ENCODE data around the gene DDA1. TPM values are rescaled to one million over a fixed set of nuclear protein-coding genes. Genes with fewer than 3 reads are reported as not detected.

Gene DDA1
- total and polyA plus RNA-seq, 10 donors, result 10.5 to 42.2 (median 23.5) TPM

DNA sequence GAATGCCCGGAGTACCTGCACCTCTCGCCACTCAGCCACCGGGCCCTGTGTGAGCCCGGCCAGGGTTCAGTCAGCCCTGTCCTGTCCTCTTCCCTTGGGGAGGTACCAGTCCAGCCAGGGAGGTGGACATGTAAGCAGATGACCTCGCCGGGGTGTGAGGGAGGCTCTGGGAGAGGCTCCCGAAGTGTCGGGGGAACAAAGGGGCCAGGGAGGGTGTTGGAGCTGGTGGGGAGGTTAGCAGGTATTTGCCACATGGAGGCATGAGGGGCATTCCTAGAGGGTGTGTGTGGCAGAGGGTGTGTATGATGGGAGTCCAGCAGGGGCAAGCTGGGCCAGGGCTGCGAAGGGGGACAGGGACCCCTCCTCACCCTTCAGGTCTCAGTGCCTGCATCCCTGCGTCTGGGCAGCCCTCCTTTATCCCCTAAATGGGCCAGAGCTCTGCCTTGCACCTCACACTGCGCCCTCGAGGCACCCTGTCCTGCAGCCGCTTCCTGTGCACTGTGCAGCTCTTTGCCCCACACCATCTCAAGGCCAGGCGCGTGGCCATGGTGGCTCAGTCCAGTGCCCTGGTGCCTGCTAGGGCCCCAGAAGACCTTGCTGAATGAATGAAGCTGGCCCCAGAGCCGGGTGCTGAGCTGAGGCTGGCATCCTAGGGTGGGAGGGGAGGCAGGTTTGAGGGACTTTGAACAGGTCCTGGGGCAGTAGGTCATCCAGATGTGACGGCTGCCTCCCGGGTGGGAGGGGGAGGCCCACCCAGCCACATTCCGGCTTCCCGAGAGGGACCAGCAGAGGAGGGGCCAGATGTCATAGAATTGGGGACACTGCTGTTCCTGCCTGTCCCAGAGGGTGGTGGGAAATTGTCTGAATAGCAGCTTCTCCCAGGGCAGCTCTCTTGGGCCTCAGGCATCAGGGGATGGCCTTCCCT is 3.1 kb downstream of the DDA1 start:
- Histone ChIP-seq H3K9me3 (no peaks in the 10 kb centered on the region), H3K4me1 (peaks cover 11 to 55% (median 33%) of the 10 kb centered on the region in 6 donors), H3K4me3 (no peak overlapping the region), H3K27ac (no peak overlapping the region), H3K36me3 (peaks cover 0 to 64% (median 29%) of the 10 kb centered on the region in 6 donors), H3K27me3 (replicated peaks in 1 of 7) (no peaks in the 10 kb centered on the region)
- TF ChIP-seq POLR2AphosphoS5 (IDR thresholded peaks at IDR 0.05), result peak in 1 of 3 donors; percentile 21
- no peak for TF ChIP-seq CTCF (IDR thresholded peaks at IDR 0.05 in 8 of 11, conservative IDR thresholded peaks at IDR 0.05 in 3 of 11)
- TF ChIP-seq POLR2A (IDR thresholded peaks at IDR 0.05), result no peak
- intact Hi-C loops (cut with DNase I; ENCODE audit: low total_unique reads), result no loop called here
- no peak for DNase-seq
- WGBS, 5 donors, result 86 to 93% (median 91%) methylated on average over 14 to 20 of the region's 20 CpGs

DNA sequence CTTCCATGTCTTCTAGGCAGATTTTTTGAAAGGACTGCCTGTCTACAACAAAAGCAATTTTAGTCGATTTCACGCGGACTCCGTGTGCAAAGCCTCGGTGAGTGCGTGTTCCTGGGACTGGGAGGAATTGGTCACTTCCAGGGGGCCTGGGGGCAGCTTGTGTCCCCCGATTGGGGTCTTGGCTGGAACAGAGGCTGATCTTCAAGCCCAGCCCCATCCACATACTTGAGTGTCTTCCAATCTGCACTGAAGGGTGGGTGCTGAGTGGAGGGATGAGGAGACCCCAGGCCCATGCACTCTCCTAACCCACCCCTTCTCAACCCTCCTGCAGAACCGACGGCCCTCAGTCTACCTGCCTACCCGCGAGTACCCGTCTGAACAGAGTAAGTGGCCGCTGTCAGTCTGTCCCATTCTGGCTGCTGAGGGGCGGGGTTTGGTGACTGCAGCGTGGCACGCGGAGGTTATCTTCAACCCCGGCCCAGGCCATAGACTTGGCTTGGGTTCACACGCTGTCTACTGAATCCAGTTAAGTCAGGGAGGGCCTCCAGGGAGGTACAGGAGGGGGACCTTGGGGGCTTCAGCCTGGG is 4.7 kb downstream of the DDA1 start:
- Histone ChIP-seq H3K4me1 (peaks cover 11 to 42% (median 24%) of the 10 kb centered on the region in 6 donors), H3K4me3 (no peak overlapping the region), H3K9me3 (no peaks in the 10 kb centered on the region), H3K27ac (no peak overlapping the region), H3K27me3 (replicated peaks in 1 of 7) (no peaks in the 10 kb centered on the region), H3K36me3 (peaks cover 0 to 81% (median 36%) of the 10 kb centered on the region in 6 donors)
- WGBS, 5 donors, result 93 to 97% (median 95%) methylated on average over 13 to 19 of the region's 19 CpGs
- DNase-seq, result no peak
- TF ChIP-seq POLR2A (IDR thresholded peaks at IDR 0.05) (no peak), POLR2AphosphoS5 (IDR thresholded peaks at IDR 0.05) (no peak), CTCF (IDR thresholded peaks at IDR 0.05 in 8 of 11, conservative IDR thresholded peaks at IDR 0.05 in 3 of 11) (no peak)
- intact Hi-C loops (cut with DNase I; ENCODE audit: low total_unique reads), result no loop called here

GRCh38 chr19:17318966-17319365 is 9.6 kb downstream of the DDA1 start:
- peaks cover 0 to 91% (median 64%) of the 10 kb centered on the region in 6 donors for H3K36me3 ChIP-seq
- peaks cover 0 to 27% (median 3%) of the 10 kb centered on the region in 6 donors for H3K4me1 ChIP-seq
- TF ChIP-seq POLR2AphosphoS5 (IDR thresholded peaks at IDR 0.05), result no peak
- no peak for TF ChIP-seq CTCF (IDR thresholded peaks at IDR 0.05 in 8 of 11, conservative IDR thresholded peaks at IDR 0.05 in 3 of 11)
- no peak overlapping the region for H3K27ac ChIP-seq
- H3K4me3 ChIP-seq, result no peak overlapping the region
- no peaks in the 10 kb centered on the region for H3K9me3 ChIP-seq
- DNase-seq, result no peak
- 66 to 75% (median 72%) methylated on average over 5 to 6 of the region's 6 CpGs for WGBS, 5 donors
- H3K27me3 ChIP-seq (replicated peaks in 1 of 7), result no peaks in the 10 kb centered on the region
- intact Hi-C loops (cut with DNase I; ENCODE audit: low total_unique reads), result no loop called here
